H1 (cell line): ENCODE results near the gene STARD8. TPM values are rescaled to one million over a fixed set of nuclear protein-coding genes. Genes with fewer than 3 reads are reported as not detected.
A peak's percentile ranks its signal among the peaks of the same experiment; 100 is the strongest.

ENCODE experiments used
- CTCF ChIA-PET: fragments of 300-600 bp; sonication (Branson Sonifier 250); formaldehyde crosslinking; loops from one replicate; lab custom pipeline; 2021; ENCODE audit not compliant: partially characterized antibody; lab: Charles Lee
- POLR2A ChIA-PET: fragments of 300-600 bp; sonication (Branson Sonifier 250); formaldehyde crosslinking; loops from one replicate; lab custom pipeline; 2021; ENCODE audit warnings: inconsistent platforms; ENCODE audit not compliant: partially characterized antibody; lab: Charles Lee
- DNase-seq, 2 experiments: peaks; one replicate each; pipeline versions ENCODE4 v3.0.0 to v3.0.0-alpha.2; 2010 to 2022; ENCODE audit warnings: low spot score in 2 of 2, low read depth in 1 of 2, mixed read lengths in 1 of 2
- FAIRE-seq: peaks from 2 replicates; lab custom pipeline; 2011; peaks lifted over from hg19 to GRCh38; lab: Jason Lieb, UNC
- H2AFZ ChIP-seq: 2 replicates; pipeline ENCODE4 v1.8.1; 2012; ENCODE audit warnings: low read length, inconsistent platforms
- H2AK5ac ChIP-seq: 2 replicates; pipeline ENCODE4 v1.6.1; 2013; ENCODE audit warnings: low read depth, low read length
- H2BK120ac ChIP-seq: replicated peaks from 2 replicates; pipeline ENCODE3; 2013; ENCODE audit warnings: low read depth, low read length, inconsistent platforms
- H2BK12ac ChIP-seq: 2 replicates; pipeline ENCODE4 v1.6.1; 2013; ENCODE audit warnings: low read depth, low read length
- H2BK15ac ChIP-seq: 2 replicates; pipeline ENCODE4 v1.6.1; 2013; ENCODE audit warnings: low read length
- H2BK20ac ChIP-seq: 2 replicates; pipeline ENCODE4 v1.6.1; 2013; ENCODE audit warnings: low read length
- H2BK5ac ChIP-seq: 2 replicates; pipeline ENCODE4 v1.6.1; 2013; ENCODE audit warnings: low read depth, low read length
- H3K14ac ChIP-seq: 2 replicates; pipeline ENCODE4 v1.6.1; 2013; ENCODE audit warnings: inconsistent platforms; ENCODE audit not compliant: insufficient read length
- H3K18ac ChIP-seq: 2 replicates; pipeline ENCODE4 v1.6.1; 2013; ENCODE audit warnings: low read length; ENCODE audit errors: extremely low read depth
- H3K23ac ChIP-seq: 2 replicates; pipeline ENCODE4 v1.6.1; 2013; ENCODE audit warnings: inconsistent platforms; ENCODE audit not compliant: insufficient read length
- H3K23me2 ChIP-seq: 2 replicates; pipeline ENCODE4 v1.6.1; 2013; ENCODE audit warnings: low read depth, low read length
- H3K27ac ChIP-seq: 2 replicates; pipeline ENCODE4 v1.6.1; 2011; ENCODE audit warnings: low read depth, low read length, inconsistent platforms
- H3K27me3 ChIP-seq, 4 experiments: replicated peaks in 1 of 4; 1 replicate in 1 of 4; 2 replicates in 3 of 4; pipeline versions ENCODE4 v1.6.1 to v1.8.1; 2011 to 2013; ENCODE audit warnings: low read length in 3 of 4, mild to moderate bottlenecking in 3 of 4, inconsistent platforms in 2 of 4, mixed read lengths in 2 of 4, moderate library complexity in 1 of 4; ENCODE audit not compliant: control insufficient read depth in 3 of 4, insufficient read depth in 3 of 4; ENCODE audit errors: extremely low read depth in 1 of 4
- H3K36me3 ChIP-seq, 4 experiments: 2 replicates each; pipeline versions ENCODE4 v1.6.1 to v1.8.1; 2011 to 2013; ENCODE audit warnings: mild to moderate bottlenecking in 4 of 4, low read length in 3 of 4, moderate library complexity in 2 of 4, control low read depth in 1 of 4, inconsistent platforms in 1 of 4; ENCODE audit not compliant: insufficient read depth in 4 of 4, control insufficient read depth in 2 of 4
- H3K4ac ChIP-seq: replicated peaks from 2 replicates; pipeline ENCODE3; 2013; ENCODE audit warnings: low read length, low read depth, mixed read lengths, inconsistent platforms; ENCODE audit not compliant: insufficient read length
- H3K4me1 ChIP-seq, 4 experiments: replicated peaks in 1 of 4; 1 replicate in 1 of 4; 2 replicates in 3 of 4; pipeline versions ENCODE4 v1.6.1 to v1.8.1; 2011 to 2013; ENCODE audit warnings: low read length in 3 of 4, inconsistent platforms in 2 of 4, mixed read lengths in 1 of 4; ENCODE audit not compliant: insufficient read depth in 4 of 4, control insufficient read depth in 3 of 4
- H3K4me2 ChIP-seq, 2 experiments: 2 replicates each; pipeline versions ENCODE4 v1.6.1 to v1.8.1; 2011 to 2013; ENCODE audit warnings: low read depth in 2 of 2, low read length in 2 of 2, control low read depth in 1 of 2, inconsistent platforms in 1 of 2, mild to moderate bottlenecking in 1 of 2; ENCODE audit not compliant: insufficient read depth in 1 of 2
- H3K4me3 ChIP-seq, 4 experiments: fragments of 200-600, 300-600 bp in 1 of 4; sonication (generic), shearing (Covaris generic), sonication (Bioruptor Twin) in 1 of 4; 2 replicates each; pipeline versions ENCODE4 v1.5.1 to v1.8.1; 2011 to 2016; ENCODE audit warnings: low read length in 4 of 4, low read depth in 3 of 4, control low read depth in 2 of 4, inconsistent platforms in 2 of 4, mild to moderate bottlenecking in 2 of 4, mixed read lengths in 1 of 4, moderate library complexity in 1 of 4; ENCODE audit not compliant: insufficient read depth in 2 of 4; ENCODE audit errors: extremely low read depth in 1 of 4
- H3K56ac ChIP-seq: replicated peaks from 2 replicates; pipeline ENCODE3; 2013; ENCODE audit warnings: low read depth, mild to moderate bottlenecking, mixed read lengths, low read length, inconsistent platforms; ENCODE audit not compliant: insufficient read length
- H3K79me1 ChIP-seq: 2 replicates; pipeline ENCODE4 v1.6.1; 2013; ENCODE audit warnings: low read depth, low read length, control low read depth
- H3K79me2 ChIP-seq, 2 experiments: 2 replicates each; pipeline versions ENCODE4 v1.6.1 to v1.8.1; 2012 to 2013; ENCODE audit warnings: low read length in 2 of 2, mild to moderate bottlenecking in 2 of 2, inconsistent platforms in 1 of 2; ENCODE audit not compliant: insufficient read depth in 2 of 2, control insufficient read depth in 1 of 2
- H3K9ac ChIP-seq, 4 experiments: replicated peaks in 1 of 4; 1 replicate in 1 of 4; 2 replicates in 3 of 4; pipeline versions ENCODE4 v1.6.1 to v1.8.1; 2011 to 2013; ENCODE audit warnings: low read depth in 3 of 4, low read length in 3 of 4, control low read depth in 2 of 4, mild to moderate bottlenecking in 2 of 4, moderate library complexity in 2 of 4, inconsistent platforms in 1 of 4; ENCODE audit errors: extremely low read depth in 1 of 4
- H3K9me3 ChIP-seq, 2 experiments: 2 replicates each; pipeline versions ENCODE4 v1.6.1 to v1.8.1; 2012 to 2013; ENCODE audit warnings: mild to moderate bottlenecking in 2 of 2, moderate library complexity in 2 of 2, control low read depth in 1 of 2, inconsistent platforms in 1 of 2, low read depth in 1 of 2, low read length in 1 of 2, mixed read lengths in 1 of 2; ENCODE audit not compliant: insufficient read depth in 2 of 2
- H4K20me1 ChIP-seq, 2 experiments: replicated peaks in 1 of 2; 2 replicates each; pipeline versions ENCODE3 to v1.8.1; 2011 to 2013; ENCODE audit warnings: inconsistent platforms in 2 of 2, low read length in 2 of 2, mild to moderate bottlenecking in 1 of 2; ENCODE audit not compliant: insufficient read depth in 2 of 2, control insufficient read depth in 1 of 2
- H4K5ac ChIP-seq: 2 replicates; pipeline ENCODE4 v1.6.1; 2013; ENCODE audit warnings: low read length, low read depth, mixed read lengths, inconsistent platforms; ENCODE audit not compliant: insufficient read length
- H4K8ac ChIP-seq: 2 replicates; pipeline ENCODE4 v1.8.0; 2013; ENCODE audit warnings: mild to moderate bottlenecking, moderate library complexity, low read length, inconsistent platforms; ENCODE audit not compliant: insufficient read depth; ENCODE audit errors: extremely low read depth
- H4K91ac ChIP-seq: replicated peaks from 2 replicates; pipeline ENCODE3; 2013; ENCODE audit warnings: low read length, mixed read lengths, inconsistent platforms; ENCODE audit not compliant: insufficient read length
- CEBPB ChIP-seq: IDR thresholded peaks from 2 replicates; pipeline ENCODE4 v1.6.1; 2012; ENCODE audit warnings: low read depth, low read length
- EZH2 ChIP-seq: fragments of 200-600 bp; sonication (generic); IDR thresholded peaks from 2 replicates; pipeline ENCODE4 v1.7.1; 2012; ENCODE audit warnings: low read depth, mild to moderate bottlenecking, moderate library complexity, low read length, inconsistent platforms; ENCODE audit not compliant: severe bottlenecking
- RAD21 ChIP-seq, 2 experiments: IDR thresholded peaks in 1 of 2; conservative IDR thresholded peaks in 1 of 2; 2 replicates each; pipeline ENCODE4 v1.6.1; 2011; ENCODE audit warnings: low read depth in 2 of 2, low read length in 2 of 2, improper control_type of control experiment in 1 of 2, inconsistent platforms in 1 of 2, mild to moderate bottlenecking in 1 of 2, moderate library complexity in 1 of 2
- SUZ12 ChIP-seq: fragments of 200-600 bp; sonication (generic); IDR thresholded peaks from 2 replicates; pipeline ENCODE4 v1.6.1; 2012; ENCODE audit warnings: mild to moderate bottlenecking, inconsistent platforms, low read length, moderate library complexity, mixed read lengths
- WGBS, 2 experiments: shearing (Covaris generic) in 1 of 2; methylation state at CpG; one replicate each; pipeline versions ENCODE4 v1.1.6 to v1.1.7; 2013 to 2015; ENCODE audit warnings: low lambda C conversion rate in 2 of 2, mixed read lengths in 2 of 2, inconsistent platforms in 1 of 2, low coverage in 1 of 2, missing lambda C conversion rate in 1 of 2; ENCODE audit not compliant: insufficient replicate concordance in 2 of 2, insufficient coverage in 1 of 2, insufficient read length in 1 of 2; ENCODE audit errors: extremely low coverage in 1 of 2, missing lambda C conversion rate in 1 of 2; 5-methylcytosine and 5-hydroxymethylcytosine counted together
- polyA plus RNA-seq, 7 experiments: library from polyadenylated mRNA; depleted of rRNA in 3 of 7; stranded (reverse) in 5 of 7; unstranded in 2 of 7; fragments of >200 nt in 5 of 7; fragments of 200-250 nt in 2 of 7; gene quantifications; 1 replicate in 5 of 7; 2 replicates in 1 of 7; 4 replicates in 1 of 7; pipeline versions ENCODE4 v1.2.1 to v1.2.3, GENCODE V29; 2011 to 2013; ENCODE audit warnings: missing spikeins in 2 of 7, mixed read lengths in 2 of 7
- total RNA-seq: library from RNA; stranded (reverse); fragmentation: NEBNext Ultra II Directional; extraction: Animal tissue kit (Norgen Biotek cat#: 25700); gene quantifications from 2 replicates; pipeline ENCODE4 v1.2.1, GENCODE V29; 2021
- TF ChIP-seq, protein P1 (sequence below), 3 experiments: IDR thresholded peaks; 1 replicate in 2 of 3; 2 replicates in 1 of 3; pipeline versions ENCODE4 v1.5.1 to v1.6.1; 2011; ENCODE audit warnings: low read length in 3 of 3, mild to moderate bottlenecking in 3 of 3, inconsistent platforms in 2 of 3, low read depth in 1 of 3, moderate library complexity in 1 of 3; ENCODE audit not compliant: insufficient read depth in 1 of 3; ENCODE audit errors: control extremely low read depth in 1 of 3

Gene STARD8
- total and polyA plus RNA-seq, 2 of the 8 experiments (the other 6 are each of a cell fraction or from before 2014, with no cell fraction given): 1.8 to 3.8 TPM

DNA sequence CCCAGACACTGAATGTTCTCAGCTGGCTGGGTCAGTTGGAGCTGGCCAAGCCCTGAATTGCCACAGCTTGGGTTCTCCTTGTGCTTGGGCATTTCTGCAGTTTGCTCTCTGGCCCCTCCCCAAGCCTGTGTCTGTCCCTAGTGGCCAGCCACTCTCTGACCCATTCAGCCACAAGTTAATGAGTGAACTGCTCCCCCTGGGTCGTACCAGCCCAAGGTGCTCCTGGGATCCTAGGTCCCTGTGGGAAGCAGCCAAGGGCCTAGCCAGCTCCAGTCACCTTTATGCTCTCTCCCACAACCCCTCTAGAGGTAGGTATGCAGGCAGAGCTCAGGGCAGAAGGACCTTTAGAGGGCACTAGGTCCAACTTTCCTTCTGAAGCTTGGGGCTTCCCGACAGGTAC lies 51.5 kb downstream of the STARD8 start:
- no peak for DNase-seq
- TF ChIP-seq SUZ12: no peak
- no peak for TF ChIP-seq EZH2
- TF ChIP-seq CEBPB: no peak
- TF ChIP-seq, protein P1, sequence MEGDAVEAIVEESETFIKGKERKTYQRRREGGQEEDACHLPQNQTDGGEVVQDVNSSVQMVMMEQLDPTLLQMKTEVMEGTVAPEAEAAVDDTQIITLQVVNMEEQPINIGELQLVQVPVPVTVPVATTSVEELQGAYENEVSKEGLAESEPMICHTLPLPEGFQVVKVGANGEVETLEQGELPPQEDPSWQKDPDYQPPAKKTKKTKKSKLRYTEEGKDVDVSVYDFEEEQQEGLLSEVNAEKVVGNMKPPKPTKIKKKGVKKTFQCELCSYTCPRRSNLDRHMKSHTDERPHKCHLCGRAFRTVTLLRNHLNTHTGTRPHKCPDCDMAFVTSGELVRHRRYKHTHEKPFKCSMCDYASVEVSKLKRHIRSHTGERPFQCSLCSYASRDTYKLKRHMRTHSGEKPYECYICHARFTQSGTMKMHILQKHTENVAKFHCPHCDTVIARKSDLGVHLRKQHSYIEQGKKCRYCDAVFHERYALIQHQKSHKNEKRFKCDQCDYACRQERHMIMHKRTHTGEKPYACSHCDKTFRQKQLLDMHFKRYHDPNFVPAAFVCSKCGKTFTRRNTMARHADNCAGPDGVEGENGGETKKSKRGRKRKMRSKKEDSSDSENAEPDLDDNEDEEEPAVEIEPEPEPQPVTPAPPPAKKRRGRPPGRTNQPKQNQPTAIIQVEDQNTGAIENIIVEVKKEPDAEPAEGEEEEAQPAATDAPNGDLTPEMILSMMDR (IDR thresholded peaks at IDR 0.05; ENCODE audit: control extremely low read depth in 1 of 3, insufficient read depth in 1 of 3, low read depth in 1 of 3, low read length in 3 of 3): 0 out of 4 replicates have a peak, but pooled peaks of 1 of the 3 experiments have one; percentile 14
- peak in 1 of 2 experiments; percentile 5; a peak in 1 of 4 replicates for TF ChIP-seq RAD21 (IDR thresholded peaks at IDR 0.05 in 1 of 2, conservative IDR thresholded peaks at IDR 0.05 in 1 of 2; ENCODE audit: low read depth in 2 of 2, low read length in 2 of 2)
- WGBS, 2 experiments: 100% methylated on average over 2 of the region's 2 CpGs; no CpG with 5 or more reads in 1 of the 2 experiments
- Histone ChIP-seq H3K4me1 (peaks cover 0 to 10% (median 5%) of the 10 kb centered on the region in 4 experiments; a peak in 6 of 7 replicates), H4K91ac (no peak overlapping the region), H3K27ac (no peak overlapping the region), H4K5ac (no peak overlapping the region), H3K79me2 (no peaks in the 10 kb centered on the region), H2BK12ac (no peak overlapping the region), H4K8ac (no peak overlapping the region), H3K23me2 (no peaks in the 10 kb centered on the region), H4K20me1 (no peaks in the 10 kb centered on the region), H3K9me3 (no peaks in the 10 kb centered on the region), H3K4me3 (no peak overlapping the region), H3K27me3 (peaks cover 0 to 6% (median 3%) of the 10 kb centered on the region in 4 experiments; a peak in 3 of 7 replicates), H3K4ac (no peak overlapping the region), H3K4me2 (no peak overlapping the region), H2AFZ (no peak overlapping the region), H3K9ac (no peak overlapping the region), H3K79me1 (no peaks in the 10 kb centered on the region), H3K23ac (no peak overlapping the region), H2AK5ac (no peak overlapping the region), H3K56ac (no peak overlapping the region), H2BK15ac (no peak overlapping the region), H2BK20ac (no peak overlapping the region), H2BK5ac (no peak overlapping the region), H3K36me3 (no peaks in the 10 kb centered on the region), H3K14ac (no peak overlapping the region), H3K18ac (no peak overlapping the region), H2BK120ac (no peak overlapping the region)
- POLR2A ChIA-PET: no interaction called here
- no peak for FAIRE-seq
- CTCF ChIA-PET: interaction anchor here (1.0 to 1.8 kb wide), 3 partner anchors 12 to 65 kb away, joined by 3 to 8 read pairs (median 3); no protein-coding TSS in a partner anchor
